ENCODE measurements around the gene RAI1. TPM values are rescaled to one million over a fixed set of nuclear protein-coding genes. Genes with fewer than 3 reads are reported as not detected.
A peak's percentile ranks its signal among the peaks of the same experiment; 100 is the strongest.

Gene RAI1
- total RNA-seq, 4 donors from 2014 or later: 12.8 to 51.2 (median 47.6) TPM

DNA sequence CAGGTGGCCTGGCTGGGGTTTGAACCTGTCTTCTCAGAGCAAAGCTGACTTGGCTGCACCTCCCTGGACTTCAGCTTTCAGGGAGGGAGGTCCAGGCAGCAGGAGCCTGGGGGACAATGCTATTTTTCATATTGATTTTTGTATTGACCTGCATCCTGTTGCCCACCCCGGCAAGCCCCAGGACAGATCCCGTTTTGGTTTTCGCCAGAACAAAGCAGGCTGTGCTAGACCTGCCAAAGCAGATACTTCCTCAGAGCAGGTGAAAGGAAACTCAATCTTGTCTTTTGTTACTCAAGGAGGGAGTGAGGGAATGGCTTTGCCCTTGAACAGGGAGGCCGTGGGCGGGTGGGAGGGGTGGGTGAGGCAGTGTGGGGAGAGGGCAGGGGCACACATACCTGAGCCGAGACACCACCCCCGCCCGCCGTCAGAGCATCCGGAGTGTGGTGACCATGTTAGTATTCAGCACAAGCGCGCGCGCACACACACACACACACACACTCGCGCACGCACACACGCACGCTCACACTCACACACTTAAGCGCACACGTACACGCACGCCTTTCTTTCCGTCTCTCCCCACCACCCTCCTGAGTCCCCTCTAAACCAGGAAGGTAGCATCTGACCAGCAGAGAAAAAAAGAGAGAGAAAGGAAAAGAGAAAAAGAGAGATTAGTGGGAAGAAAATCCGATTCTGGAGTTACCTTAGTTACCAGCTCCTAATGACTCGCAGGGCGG is 59.5 kb downstream of the RAI1 start:
- TF ChIP-seq CTCF (IDR thresholded peaks at IDR 0.05): no peak
- TF ChIP-seq POLR2A (IDR thresholded peaks at IDR 0.05): no peak
- Histone ChIP-seq H3K4me1 (peaks cover 0 to 45% (median 9%) of the 10 kb centered on the region in 4 donors), H3K4me3 (no peak overlapping the region), H3K27me3 (no peaks in the 10 kb centered on the region), H3K36me3 (no peaks in the 10 kb centered on the region), H3K9me3 (no peaks in the 10 kb centered on the region), H3K27ac (peak overlapping the region in 2 of 4 donors; percentile 53 to 56)
- peak in 1 of 3 donors; percentile 39 for DNase-seq

- TF ChIP-seq POLR2A (IDR thresholded peaks at IDR 0.05): no peak
- TF ChIP-seq CTCF (IDR thresholded peaks at IDR 0.05): no peak
- H3K36me3 ChIP-seq: no peaks in the 10 kb centered on the region
- H3K27ac ChIP-seq: peak overlapping the region in 1 of 4 donors; percentile 53
- peaks cover 0 to 45% (median 9%) of the 10 kb centered on the region in 4 donors for H3K4me1 ChIP-seq
- H3K4me3 ChIP-seq: no peak overlapping the region
- no peaks in the 10 kb centered on the region for H3K27me3 ChIP-seq
- DNase-seq: no peak
- H3K9me3 ChIP-seq: no peaks in the 10 kb centered on the region
Measured at GRCh38 chr17:17741349-17742023, 60.2 kb downstream of the RAI1 start.

DNA sequence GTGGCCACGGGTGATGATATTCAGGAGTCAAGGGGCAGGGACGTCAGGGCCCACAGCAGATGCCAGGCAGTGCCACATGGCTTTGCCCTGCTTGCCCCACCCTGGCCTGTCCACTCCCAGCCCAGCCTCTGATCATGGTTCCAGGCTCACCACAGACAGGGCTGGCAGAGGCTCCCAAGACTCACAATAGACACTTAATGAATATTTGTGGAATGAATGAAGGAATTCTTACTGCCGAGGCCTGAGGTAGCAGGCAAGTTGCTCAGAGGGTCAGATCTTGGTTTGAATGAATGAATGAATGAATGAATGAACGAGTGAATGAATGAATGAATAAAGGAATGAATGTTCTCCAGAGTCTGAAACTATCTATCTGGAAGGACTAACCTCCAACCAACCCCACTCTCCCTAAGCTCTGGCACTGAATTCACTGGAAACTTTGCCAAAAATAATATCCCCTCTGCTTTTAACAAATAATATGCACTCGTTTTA is 60.9 kb downstream of the RAI1 start:
- TF ChIP-seq POLR2A (IDR thresholded peaks at IDR 0.05) (no peak), CTCF (IDR thresholded peaks at IDR 0.05) (no peak)
- Histone ChIP-seq H3K27me3 (no peaks in the 10 kb centered on the region), H3K4me1 (peaks cover 0 to 45% (median 9%) of the 10 kb centered on the region in 4 donors), H3K27ac (peak overlapping the region in 1 of 4 donors; percentile 53), H3K4me3 (no peak overlapping the region), H3K36me3 (no peaks in the 10 kb centered on the region), H3K9me3 (no peaks in the 10 kb centered on the region)
- DNase-seq: no peak

GRCh38 chr17:17742688-17743390 is 61.6 kb downstream of the RAI1 start:
- Histone ChIP-seq H3K27me3 (no peaks in the 10 kb centered on the region), H3K4me1 (peaks cover 0 to 39% (median 8%) of the 10 kb centered on the region in 4 donors)

DNA sequence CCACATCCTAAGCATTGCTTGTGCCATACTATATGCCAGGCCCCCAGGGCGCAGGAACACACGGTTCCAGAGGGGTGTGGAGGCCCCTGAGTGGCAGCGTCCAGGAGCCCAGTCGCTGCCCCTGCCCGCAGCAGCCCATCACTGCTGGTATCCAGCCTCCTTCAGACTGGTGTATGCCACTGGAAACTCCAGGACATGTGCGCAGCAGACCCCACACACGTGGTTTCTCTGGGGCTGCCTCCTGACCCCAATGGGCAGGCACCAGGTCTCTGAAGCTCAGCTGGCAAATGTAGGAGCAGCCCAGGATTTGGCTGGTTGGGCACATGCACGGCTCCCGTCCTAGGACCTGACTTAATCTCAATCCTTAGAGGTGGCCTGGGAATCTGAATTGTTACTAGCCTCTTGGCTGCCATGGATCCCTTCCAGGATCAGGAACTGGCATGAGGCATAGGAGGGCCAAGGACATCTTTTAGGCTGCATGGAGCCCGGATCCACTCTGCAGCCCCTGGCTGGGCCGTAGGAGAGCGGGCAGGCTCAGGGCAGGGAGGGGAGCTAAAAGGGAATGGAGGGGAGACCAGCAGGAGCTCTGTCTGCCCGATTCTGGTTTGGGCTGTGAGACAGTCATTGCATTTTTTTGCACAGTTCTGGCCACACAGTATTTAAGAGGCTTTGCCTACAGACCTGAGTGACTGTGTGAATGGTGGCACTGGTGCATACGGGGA is 62.3 kb downstream of the RAI1 start:
- peaks cover 0 to 31% (median 3%) of the 10 kb centered on the region in 4 donors for H3K4me1 ChIP-seq
- DNase-seq: no peak

More at GRCh38 chr17:17742688-17743390, 61.6 kb downstream of the RAI1 start:
- DNase-seq: no peak
- no peak overlapping the region for H3K4me3 ChIP-seq
- H3K36me3 ChIP-seq: no peaks in the 10 kb centered on the region
- H3K9me3 ChIP-seq: no peaks in the 10 kb centered on the region
- no peak for TF ChIP-seq POLR2A (IDR thresholded peaks at IDR 0.05)
- H3K27ac ChIP-seq: no peak overlapping the region

More for the DNA sequence above, 62.3 kb downstream of the RAI1 start:
- H3K9me3 ChIP-seq: no peaks in the 10 kb centered on the region
- TF ChIP-seq CTCF (IDR thresholded peaks at IDR 0.05) (no peak), POLR2A (IDR thresholded peaks at IDR 0.05) (no peak)
- no peak overlapping the region for H3K27ac ChIP-seq
- H3K4me3 ChIP-seq: no peak overlapping the region
- H3K27me3 ChIP-seq: no peaks in the 10 kb centered on the region
- H3K36me3 ChIP-seq: no peaks in the 10 kb centered on the region
